RWPE1 (cell line): ENCODE results near the gene GPC5.

ENCODE experiments used
- CTCF ChIA-PET: fragments of 350-600 bp; sonication (Branson Sonifier 250); formaldehyde crosslinking; extraction: SDS; loops from one replicate; lab custom pipeline; 2021; lab: Yijun Ruan, JAX
- POLR2A ChIA-PET: fragments of 400-600 bp; formaldehyde crosslinking; extraction: SDS; loops from one replicate; lab custom pipeline; 2020; ENCODE audit warnings: antibody characterized with exemption; ENCODE audit not compliant: low non-redundant PET; lab: Yijun Ruan, JAX
- DNase-seq: peaks from one replicate; pipeline ENCODE4 v3.0.0; 2012; ENCODE audit warnings: low spot score
- H3K27ac ChIP-seq: fragments of 450-650 bp; 2 replicates; pipeline ENCODE4 v1.5.1; 2017
- TF ChIP-seq, protein P1 (sequence below): fragments of 450-650 bp; conservative IDR thresholded peaks from 2 replicates; pipeline ENCODE4 v1.5.1; 2017; ENCODE audit warnings: low read depth, mild to moderate bottlenecking

The GPC5 gene

DNA sequence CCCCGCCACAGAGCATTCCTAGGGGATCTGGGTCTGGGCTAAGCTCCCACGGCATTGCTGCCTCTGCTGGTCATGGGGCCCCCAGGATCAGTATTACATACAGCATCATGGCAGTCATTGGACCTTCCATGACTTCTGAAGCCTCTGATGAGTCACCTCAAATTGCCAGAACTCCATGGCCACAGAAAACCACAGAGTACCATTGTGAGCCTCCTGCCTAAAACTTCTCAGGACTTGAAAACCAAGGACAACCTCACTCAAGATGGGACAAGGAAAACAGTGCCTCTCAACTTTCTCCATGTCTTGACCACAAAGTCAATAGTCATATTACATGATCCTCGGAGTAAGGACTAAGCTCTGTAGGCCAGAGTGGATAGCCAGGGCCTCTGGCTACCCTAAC lies 306.0 kb downstream of the GPC5 start:
- CTCF ChIA-PET = no interaction called here
- TF ChIP-seq, protein P1, sequence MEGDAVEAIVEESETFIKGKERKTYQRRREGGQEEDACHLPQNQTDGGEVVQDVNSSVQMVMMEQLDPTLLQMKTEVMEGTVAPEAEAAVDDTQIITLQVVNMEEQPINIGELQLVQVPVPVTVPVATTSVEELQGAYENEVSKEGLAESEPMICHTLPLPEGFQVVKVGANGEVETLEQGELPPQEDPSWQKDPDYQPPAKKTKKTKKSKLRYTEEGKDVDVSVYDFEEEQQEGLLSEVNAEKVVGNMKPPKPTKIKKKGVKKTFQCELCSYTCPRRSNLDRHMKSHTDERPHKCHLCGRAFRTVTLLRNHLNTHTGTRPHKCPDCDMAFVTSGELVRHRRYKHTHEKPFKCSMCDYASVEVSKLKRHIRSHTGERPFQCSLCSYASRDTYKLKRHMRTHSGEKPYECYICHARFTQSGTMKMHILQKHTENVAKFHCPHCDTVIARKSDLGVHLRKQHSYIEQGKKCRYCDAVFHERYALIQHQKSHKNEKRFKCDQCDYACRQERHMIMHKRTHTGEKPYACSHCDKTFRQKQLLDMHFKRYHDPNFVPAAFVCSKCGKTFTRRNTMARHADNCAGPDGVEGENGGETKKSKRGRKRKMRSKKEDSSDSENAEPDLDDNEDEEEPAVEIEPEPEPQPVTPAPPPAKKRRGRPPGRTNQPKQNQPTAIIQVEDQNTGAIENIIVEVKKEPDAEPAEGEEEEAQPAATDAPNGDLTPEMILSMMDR = no peak
- POLR2A ChIA-PET = no interaction called here
- H3K27ac ChIP-seq = no peak overlapping the region
- DNase-seq = no peak

DNA sequence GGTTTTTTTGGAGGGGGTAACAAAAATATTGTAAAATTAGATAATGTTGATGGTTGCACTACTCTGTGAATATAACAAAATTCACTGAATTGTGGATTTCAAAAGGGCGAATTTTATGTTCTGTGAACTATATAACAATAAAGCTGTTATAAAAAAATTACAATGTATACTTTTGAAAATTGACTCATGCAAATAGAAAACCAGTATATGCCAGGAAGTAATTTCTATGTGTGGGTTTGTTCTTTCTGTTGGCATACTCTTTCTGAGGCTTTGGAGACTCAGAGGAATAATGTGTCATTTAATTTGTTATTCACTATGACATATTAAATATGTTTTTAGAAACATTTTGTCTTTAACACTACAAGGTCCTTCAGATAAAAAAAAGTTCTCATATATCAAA lies 310.1 kb downstream of the GPC5 start:
- no peak for DNase-seq
- POLR2A ChIA-PET = no interaction called here
- CTCF ChIA-PET = no interaction called here
- TF ChIP-seq, protein P1 = no peak
- H3K27ac ChIP-seq = no peak overlapping the region

DNA sequence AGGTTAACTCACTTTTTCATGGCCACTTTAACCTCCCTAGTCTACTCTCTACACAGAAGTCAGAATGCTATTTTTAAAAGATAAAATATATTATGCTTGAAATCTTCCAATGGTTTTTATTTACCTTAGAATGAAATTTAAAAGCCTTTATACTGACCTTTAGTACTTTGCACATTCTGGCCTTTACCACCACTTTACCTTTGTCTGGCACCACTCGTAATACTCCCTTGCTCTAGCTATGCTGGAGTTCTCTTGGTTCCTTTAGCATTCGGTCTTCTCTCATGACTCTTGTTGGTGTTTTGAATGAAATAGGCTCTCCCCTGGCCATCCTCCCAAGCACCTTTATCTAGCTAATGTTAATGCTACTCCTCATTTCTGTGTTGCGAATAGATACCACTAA lies 310.8 kb downstream of the GPC5 start:
- no peak overlapping the region for H3K27ac ChIP-seq
- ChIA-PET CTCF (no interaction called here), POLR2A (no interaction called here)
- no peak for DNase-seq
- TF ChIP-seq, protein P1 = no peak

DNA sequence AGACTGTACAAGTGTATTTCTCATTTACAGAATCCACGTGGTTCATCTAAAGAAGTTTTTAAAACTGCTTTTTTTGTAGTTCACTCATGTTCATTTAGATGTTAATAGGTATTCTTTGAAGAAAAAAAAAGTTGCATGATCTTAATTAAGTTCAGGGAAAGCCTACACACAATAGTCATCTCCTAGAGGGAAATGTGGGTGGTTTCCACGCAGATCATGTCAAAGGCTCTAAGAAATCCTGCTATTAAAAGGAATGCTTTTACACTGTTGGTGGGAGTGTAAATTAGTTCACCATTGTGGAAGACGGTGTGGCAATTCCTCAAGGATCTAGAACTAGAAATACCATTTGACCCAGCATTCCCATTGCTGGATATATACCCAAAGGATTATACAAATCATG lies 312.3 kb downstream of the GPC5 start:
- no peak for DNase-seq
- TF ChIP-seq, protein P1 = no peak
- H3K27ac ChIP-seq = no peak overlapping the region
- ChIA-PET CTCF (no interaction called here), POLR2A (no interaction called here)

DNA sequence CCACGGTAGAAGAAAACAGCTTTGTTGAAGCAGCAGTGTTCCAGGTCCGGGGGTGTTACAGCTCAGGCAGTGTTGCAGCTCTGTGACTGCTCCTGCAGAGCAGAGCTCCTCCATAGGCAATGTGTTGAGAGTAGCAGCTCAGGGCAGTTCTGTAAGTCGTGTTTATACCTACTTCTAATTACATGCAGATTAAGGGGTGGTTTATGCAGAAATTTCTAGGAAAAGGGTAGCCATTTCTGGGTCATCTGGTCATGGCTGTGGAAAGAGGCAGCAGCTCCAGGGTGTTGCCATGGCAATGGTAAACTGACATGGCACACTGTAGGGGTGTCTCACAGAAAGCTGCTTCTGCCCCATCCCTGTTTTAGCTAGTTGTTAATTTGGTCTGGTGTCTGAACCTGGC lies 316.4 kb downstream of the GPC5 start:
- ChIA-PET CTCF (no interaction called here), POLR2A (no interaction called here)
- TF ChIP-seq, protein P1 = no peak
- no peak for DNase-seq
- no peak overlapping the region for H3K27ac ChIP-seq

DNA sequence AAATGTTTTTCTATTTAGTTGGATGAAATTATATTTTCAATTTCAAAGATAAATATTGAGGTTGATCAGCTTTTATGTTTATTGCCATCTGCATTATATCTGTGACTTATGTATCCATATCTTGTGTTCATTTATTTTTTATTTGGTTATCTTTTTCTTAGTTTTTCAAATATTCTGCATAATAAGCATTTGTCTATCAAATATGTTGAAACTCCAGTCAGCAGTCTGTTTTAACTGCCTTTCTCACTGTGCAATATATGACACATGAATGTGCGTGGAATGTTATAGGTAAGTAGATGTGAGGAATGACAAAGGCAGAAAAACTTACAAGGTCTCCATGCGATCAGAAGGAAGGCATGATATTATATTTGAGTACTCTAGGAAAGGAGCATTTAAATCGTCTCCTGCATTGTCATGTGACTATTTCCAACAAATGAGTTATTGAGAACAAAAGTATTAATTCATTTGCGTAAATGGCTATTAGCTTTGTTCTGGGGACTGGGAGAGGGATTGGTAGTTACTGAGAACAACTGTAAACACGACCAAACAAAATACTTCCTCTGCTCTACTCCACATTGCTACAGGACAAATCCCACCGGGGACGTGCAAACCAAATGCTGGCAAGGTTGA lies 318.1 kb downstream of the GPC5 start:
- DNase-seq = no peak
- CTCF ChIA-PET = interaction anchor here (0.7 kb wide), 1 partner anchor 117 kb away, joined by 5 read pairs; no protein-coding TSS in a partner anchor
- no peak overlapping the region for H3K27ac ChIP-seq
- TF ChIP-seq, protein P1 = no peak
- POLR2A ChIA-PET = no interaction called here

DNA sequence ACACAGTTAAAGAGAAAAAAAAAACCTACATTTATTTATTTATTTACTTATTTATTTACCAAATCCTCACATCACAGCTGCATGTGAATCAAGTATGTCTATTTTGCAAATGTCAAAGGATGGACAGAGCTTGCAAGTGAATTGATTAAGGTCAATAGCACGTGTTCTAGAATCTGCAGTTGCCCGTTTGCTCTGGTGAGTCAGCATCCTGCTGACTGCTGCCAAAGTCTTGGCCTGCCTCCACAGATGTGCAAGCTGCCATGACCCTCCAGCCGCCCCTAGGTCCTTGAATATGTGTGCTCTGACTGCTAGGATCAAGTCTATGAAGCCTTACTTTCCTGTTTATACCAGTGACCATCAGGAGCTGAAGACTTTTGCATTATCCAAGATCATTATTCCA lies 320.6 kb downstream of the GPC5 start:
- no peak overlapping the region for H3K27ac ChIP-seq
- ChIA-PET CTCF (no interaction called here), POLR2A (no interaction called here)
- TF ChIP-seq, protein P1 = no peak
- DNase-seq = no peak
